Stimulated activated memory B cell treated with anti-CD40 and anti-IgM and Interleukin-4, amounts not matched to agents 10 μg/mL and 1 μg/mL and 100 μg/mL, for 72 hours (primary cell): ENCODE results near the gene TMPRSS6.

Source experiments
- ATAC-seq: fragments of 150-1000 bp; cut with Tn5 transposase; 2 replicates; pipeline ENCODE4 v1.10.0; 2021
- H3K27ac Mint-ChIP-seq: one replicate; pipeline ENCODE4 v1.8.0; 2022; ENCODE audit warnings: mild to moderate bottlenecking, mixed read lengths
- H3K27me3 Mint-ChIP-seq: one replicate; pipeline ENCODE4 v1.8.0; 2022; ENCODE audit warnings: mixed read lengths
- H3K36me3 Mint-ChIP-seq: one replicate; pipeline ENCODE4 v1.8.0; 2022; ENCODE audit warnings: mixed read lengths
- H3K4me1 Mint-ChIP-seq: one replicate; pipeline ENCODE4 v1.8.0; 2022; ENCODE audit warnings: mixed read lengths
- H3K4me3 Mint-ChIP-seq: one replicate; pipeline ENCODE4 v1.8.0; 2022; ENCODE audit warnings: mild to moderate bottlenecking, moderate library complexity, mixed read lengths
- H3K9me3 Mint-ChIP-seq: one replicate; pipeline ENCODE4 v1.8.0; 2022; ENCODE audit warnings: mixed read lengths

The TMPRSS6 gene

DNA sequence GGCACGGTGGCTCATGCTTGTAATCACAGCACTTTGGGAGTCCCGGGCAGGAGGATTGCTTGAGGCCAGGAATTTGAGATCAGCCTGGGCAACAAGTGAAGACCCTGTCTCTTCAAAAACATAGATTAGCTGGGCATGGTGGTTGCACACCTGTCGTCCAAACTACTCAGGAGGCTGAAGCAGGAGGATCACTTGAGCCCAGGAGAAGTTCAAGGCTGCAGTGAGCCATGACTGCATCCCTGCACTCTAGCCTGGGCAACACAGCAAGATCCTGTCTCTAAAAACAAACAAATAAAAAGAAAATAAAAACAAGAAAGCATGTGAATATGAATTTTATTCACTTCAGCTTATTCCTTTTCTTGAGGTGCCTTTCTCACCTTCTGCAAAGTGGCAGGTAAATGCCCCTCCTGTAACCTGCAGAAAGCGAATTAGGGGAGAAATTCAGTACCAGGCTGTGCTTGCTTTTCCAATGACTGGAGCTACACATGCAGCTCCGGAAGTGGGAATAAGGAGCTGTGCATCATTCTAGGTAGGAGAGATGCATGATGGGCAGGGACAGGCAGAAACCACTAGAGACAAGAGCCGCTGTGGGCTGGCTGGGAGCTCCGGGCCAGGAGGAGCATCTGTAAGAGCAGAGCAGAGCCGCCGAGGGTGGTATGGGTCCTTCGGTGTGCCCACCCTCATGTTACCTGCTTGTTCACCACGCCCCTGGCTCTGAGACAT is 72.7 kb downstream of the TMPRSS6 start:
- no peak overlapping the region for H3K27ac Mint-ChIP-seq
- H3K9me3 Mint-ChIP-seq, result no peaks in the 10 kb centered on the region
- peaks cover 55% of the 10 kb centered on the region for H3K27me3 Mint-ChIP-seq
- no peaks in the 10 kb centered on the region for H3K36me3 Mint-ChIP-seq
- no peak for ATAC-seq
- no peaks in the 10 kb centered on the region for H3K4me1 Mint-ChIP-seq
- H3K4me3 Mint-ChIP-seq, result no peak overlapping the region

DNA sequence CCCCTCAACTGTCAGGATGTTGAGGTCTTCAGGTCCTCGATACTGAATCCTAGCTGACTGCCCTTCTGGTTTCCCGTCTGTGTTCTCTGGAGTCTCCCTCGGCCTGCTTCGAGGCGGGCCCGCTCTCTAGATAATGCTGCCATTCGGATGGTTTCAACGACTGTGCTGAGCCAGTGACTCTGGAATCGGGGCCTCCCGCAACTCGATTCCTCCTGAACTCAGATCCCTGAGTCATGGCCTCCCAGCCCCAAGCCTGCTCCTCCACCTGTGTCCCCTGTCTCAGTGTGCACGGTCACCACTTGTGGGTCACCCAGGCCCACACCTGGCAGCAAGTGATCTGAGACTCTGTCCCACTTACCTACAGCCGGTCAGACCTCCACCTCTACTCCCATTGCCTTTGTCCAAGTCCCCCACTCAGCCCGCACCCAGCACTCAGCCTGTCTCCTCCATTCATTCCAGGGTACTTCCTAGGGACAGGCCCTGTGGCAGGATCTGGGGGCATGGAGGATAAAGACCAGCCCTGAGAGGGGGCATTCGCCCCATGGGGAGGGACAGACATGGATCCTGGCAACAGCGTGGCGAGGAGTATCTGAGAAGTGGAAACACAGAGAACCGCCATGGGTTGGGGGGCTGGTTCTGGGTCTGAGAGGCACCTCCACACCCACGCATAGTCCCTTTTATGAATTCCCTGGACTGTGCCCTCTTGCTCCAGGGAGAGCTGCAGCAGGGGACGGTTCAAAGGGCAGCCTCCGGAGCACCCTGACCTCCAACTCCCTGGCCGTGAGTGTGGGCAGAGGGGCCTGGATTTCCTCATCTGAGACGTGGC is 75.7 kb downstream of the TMPRSS6 start:
- H3K9me3 Mint-ChIP-seq, result no peaks in the 10 kb centered on the region
- peaks cover 41% of the 10 kb centered on the region for H3K27me3 Mint-ChIP-seq
- no peak overlapping the region for H3K27ac Mint-ChIP-seq
- no peak overlapping the region for H3K4me3 Mint-ChIP-seq
- ATAC-seq, result peak; percentile 17
- no peaks in the 10 kb centered on the region for H3K36me3 Mint-ChIP-seq
- H3K4me1 Mint-ChIP-seq, result no peaks in the 10 kb centered on the region

DNA sequence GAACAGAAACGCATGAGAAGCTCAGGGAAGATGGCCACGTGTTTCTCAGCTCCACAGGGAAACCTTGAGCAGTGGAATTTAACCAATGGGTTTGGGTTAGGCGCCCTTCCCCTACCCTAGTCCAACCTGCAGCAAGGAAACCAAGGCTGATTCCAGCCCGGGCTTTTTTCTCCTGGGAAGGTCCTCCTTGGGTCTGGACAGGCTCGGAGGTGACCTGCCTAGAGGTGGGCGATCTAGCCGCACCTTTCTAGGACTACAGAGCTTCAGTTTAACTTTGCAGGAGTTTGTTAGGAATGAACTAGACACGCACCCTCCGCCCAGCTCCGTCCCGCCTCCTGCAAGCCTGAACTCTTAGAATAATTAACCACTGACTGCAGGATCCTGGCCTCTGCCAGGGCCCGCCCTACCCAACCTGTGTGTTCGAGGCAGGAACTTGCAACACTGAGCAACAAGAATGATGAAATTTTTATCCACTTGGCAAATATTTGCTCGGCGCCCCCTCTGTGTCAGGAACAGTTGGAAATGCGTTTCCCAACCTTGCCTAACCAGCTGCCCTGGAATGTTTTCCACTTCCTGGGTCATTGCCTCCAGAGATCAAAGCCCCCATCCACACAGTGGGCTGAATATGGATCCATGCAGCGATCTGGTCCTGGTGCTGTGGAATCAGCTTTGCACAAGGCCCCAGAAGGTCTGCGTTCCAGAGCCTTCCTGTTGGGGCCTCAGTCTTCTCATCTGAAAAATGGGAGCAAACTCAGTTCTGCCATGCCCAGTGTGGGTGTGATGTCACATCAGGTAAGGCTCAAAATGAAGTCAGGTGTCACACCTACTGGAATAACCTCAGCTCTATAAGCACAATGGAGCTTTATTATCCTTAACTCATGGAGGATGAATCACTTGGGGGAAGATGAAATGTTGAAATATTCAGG is 76.7 kb downstream of the TMPRSS6 start:
- H3K36me3 Mint-ChIP-seq, result no peaks in the 10 kb centered on the region
- no peak overlapping the region for H3K4me3 Mint-ChIP-seq
- H3K27me3 Mint-ChIP-seq, result peaks cover 39% of the 10 kb centered on the region
- ATAC-seq, result no peak
- H3K27ac Mint-ChIP-seq, result no peak overlapping the region
- H3K4me1 Mint-ChIP-seq, result no peaks in the 10 kb centered on the region
- H3K9me3 Mint-ChIP-seq, result no peaks in the 10 kb centered on the region

DNA sequence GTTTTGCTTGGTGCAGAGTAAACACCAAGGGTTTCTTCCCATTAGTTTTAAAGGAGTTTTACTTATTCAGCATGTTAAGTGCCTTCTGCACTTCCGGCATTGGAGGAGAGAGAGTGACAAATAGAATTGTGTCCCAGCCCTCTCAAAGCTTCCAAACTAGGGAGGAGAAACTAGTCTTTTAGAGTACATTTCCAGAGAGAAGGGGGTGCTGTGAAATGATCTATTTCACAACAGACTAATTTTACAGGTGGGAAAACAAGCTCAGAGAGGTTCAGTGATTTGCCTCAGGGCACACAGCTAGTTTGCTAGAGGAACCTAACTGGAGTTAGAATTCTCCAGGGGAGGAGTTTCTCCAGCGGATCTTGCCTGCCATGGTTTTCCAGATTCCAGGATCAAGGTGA is 77.4 kb downstream of the TMPRSS6 start:
- no peak for ATAC-seq
- Mint-ChIP-seq H3K9me3 (no peaks in the 10 kb centered on the region), H3K27me3 (peaks cover 33% of the 10 kb centered on the region), H3K4me1 (no peaks in the 10 kb centered on the region), H3K4me3 (no peak overlapping the region), H3K36me3 (no peaks in the 10 kb centered on the region), H3K27ac (no peak overlapping the region)

DNA sequence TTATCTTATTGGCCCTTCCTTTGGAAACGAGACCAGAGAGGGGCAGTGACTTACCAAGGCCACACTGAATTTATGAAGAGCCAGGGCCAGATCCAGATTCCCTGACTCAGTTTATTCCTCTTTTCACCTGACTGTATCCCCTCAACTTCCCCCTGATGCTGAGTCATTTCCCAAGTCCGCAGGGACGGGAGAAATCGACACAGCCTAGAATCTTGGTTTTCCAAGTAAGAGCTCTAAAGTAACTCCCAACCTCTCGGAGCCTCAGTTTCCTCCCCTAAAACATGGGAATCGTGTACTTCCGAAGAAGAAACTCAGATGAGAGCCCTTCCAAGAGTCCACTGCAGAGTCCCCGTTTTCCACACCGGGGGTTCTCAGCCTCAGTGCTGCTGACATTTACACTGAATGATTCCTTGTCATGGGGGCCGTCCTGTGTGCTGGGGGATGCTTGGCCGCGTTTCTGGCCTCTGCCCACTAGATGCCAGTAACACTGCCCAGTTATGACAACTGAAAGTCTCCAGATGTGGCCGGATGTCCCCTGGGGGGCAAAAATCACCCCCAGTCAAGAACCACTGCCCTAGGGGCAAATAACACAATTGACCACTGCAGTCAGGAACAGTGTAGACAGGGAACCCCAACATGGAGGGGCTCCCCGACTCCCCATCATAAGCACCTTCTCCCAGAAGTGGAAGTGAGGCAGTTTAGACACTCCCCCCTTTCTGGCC is 78.8 kb downstream of the TMPRSS6 start:
- no peak overlapping the region for H3K27ac Mint-ChIP-seq
- no peaks in the 10 kb centered on the region for H3K4me1 Mint-ChIP-seq
- no peak overlapping the region for H3K4me3 Mint-ChIP-seq
- H3K9me3 Mint-ChIP-seq, result no peaks in the 10 kb centered on the region
- ATAC-seq, result no peak
- H3K36me3 Mint-ChIP-seq, result no peaks in the 10 kb centered on the region
- peaks cover 24% of the 10 kb centered on the region for H3K27me3 Mint-ChIP-seq

DNA sequence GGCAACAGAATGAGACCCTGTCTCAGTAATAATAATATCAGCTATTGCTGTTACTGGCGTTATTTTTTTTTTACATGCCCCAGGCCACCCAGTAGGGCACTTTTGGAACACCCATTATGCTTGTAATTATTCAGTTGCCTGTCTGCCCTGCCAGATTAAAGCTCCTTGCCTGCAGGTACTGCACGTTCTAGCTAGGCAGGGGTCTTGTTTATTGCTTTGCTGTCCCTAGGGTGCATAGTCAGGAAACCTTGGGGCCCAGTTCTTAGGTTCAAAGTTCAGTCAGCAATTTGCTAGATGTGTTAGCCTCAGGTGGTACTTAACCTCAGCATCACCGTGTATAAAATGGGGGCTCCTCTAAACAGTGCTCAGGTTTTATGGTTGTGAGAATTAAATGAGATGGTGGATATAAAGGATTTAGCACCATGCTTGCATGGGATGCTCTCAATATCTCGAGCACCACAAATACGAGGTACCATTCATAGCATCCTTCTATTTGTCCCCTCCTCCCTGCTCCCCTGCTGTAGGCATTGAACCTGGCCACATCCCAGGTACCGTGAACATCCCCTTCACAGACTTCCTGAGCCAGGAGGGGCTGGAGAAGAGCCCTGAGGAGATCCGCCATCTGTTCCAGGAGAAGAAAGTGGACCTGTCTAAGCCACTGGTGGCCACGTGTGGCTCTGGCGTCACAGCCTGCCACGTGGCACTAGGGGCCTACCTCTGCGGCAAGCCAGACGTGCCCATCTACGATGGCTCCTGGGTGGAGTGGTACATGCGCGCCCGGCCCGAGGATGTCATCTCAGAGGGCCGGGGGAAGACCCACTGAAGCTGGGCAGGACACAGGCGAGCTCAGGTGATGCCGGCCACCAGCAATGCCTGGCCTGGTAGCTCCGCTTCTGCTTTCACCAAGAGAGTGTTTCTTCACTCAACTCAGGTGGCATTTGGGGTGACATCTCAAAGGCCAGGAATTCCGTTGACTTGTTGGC is 80.5 kb downstream of the TMPRSS6 start:
- Mint-ChIP-seq H3K4me3 (no peak overlapping the region), H3K4me1 (peaks cover 5% of the 10 kb centered on the region), H3K27me3 (peaks cover 6% of the 10 kb centered on the region)

DNA sequence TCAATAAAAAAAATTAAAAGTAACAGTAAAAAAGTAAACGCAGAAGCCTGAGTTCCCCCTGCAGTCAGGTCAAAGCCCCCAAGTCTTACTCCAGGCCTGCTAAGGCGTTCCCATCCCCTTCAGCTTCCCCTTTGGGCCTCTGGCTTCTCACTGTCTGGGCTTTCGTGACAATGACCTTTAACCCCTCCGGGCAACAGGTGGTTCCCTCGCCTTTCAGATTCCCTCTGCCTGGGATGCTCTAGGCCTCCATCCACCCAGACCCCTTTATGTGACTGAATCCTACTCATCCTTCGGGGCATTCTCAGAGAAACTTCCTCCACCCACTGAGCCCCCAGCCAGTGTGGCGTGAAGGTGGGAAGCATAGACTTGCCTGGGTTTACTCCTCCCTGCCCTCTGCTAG is 82.0 kb downstream of the TMPRSS6 start:
- no peak for ATAC-seq
- Mint-ChIP-seq H3K9me3 (no peaks in the 10 kb centered on the region), H3K27me3 (no peaks in the 10 kb centered on the region), H3K36me3 (peaks cover 8% of the 10 kb centered on the region), H3K27ac (no peak overlapping the region), H3K4me3 (no peak overlapping the region), H3K4me1 (peaks cover 5% of the 10 kb centered on the region)

More for the DNA sequence above, 80.5 kb downstream of the TMPRSS6 start:
- ATAC-seq, result no peak
- Mint-ChIP-seq H3K36me3 (peaks cover 8% of the 10 kb centered on the region), H3K27ac (no peak overlapping the region), H3K9me3 (no peaks in the 10 kb centered on the region)

DNA sequence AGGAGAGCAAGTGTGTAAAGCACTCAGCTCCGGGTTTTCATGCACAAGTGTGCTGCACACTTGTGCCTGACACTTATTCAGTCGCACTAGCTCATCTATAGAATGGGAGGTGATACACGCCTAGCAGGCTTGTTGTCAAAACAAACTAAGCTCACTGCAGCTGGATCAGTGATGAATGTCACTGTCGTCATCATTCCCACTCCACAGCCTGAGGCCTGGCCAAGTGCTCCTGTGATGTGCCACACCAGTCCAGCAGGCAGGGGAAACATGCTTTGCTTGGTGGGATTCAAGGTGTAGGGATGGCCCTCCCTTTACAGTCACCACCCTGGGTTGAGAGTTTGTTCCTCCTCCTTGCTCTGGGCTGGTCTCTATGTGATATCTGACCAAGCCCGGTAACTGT is 83.2 kb downstream of the TMPRSS6 start:
- H3K9me3 Mint-ChIP-seq, result no peaks in the 10 kb centered on the region
- H3K4me3 Mint-ChIP-seq, result no peak overlapping the region
- H3K4me1 Mint-ChIP-seq, result peaks cover 14% of the 10 kb centered on the region
- H3K36me3 Mint-ChIP-seq, result peaks cover 8% of the 10 kb centered on the region
- no peak for ATAC-seq
- H3K27me3 Mint-ChIP-seq, result no peaks in the 10 kb centered on the region
- no peak overlapping the region for H3K27ac Mint-ChIP-seq

DNA sequence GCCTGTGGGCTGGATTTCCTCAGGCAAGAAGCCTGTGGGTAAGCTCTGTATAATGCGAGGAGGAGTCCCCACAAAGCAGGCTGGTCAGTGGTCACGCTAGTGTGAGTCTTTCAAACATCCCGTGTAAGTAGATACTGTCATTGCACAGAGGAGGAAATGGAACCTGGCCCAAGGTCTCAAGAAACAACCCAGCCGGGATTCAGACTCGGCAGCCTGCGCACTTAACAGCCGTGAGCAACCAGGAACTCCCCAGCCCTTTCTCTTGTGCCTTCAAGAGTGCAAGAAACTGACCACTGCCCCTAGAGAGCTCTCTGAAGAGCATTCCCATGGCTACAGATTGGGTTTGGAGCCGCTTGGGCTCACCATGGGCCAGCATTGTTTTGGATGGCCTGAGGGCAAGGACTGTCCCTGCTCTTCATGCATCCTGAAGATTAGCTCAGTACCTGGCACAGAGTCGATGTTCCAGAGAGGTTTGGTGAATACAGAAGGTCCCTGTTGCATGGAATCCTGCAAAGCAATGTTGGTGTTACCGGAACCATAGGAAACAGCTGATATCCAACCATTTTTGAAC is 83.9 kb downstream of the TMPRSS6 start:
- peaks cover 8% of the 10 kb centered on the region for H3K36me3 Mint-ChIP-seq
- no peaks in the 10 kb centered on the region for H3K9me3 Mint-ChIP-seq
- H3K27me3 Mint-ChIP-seq, result no peaks in the 10 kb centered on the region

DNA sequence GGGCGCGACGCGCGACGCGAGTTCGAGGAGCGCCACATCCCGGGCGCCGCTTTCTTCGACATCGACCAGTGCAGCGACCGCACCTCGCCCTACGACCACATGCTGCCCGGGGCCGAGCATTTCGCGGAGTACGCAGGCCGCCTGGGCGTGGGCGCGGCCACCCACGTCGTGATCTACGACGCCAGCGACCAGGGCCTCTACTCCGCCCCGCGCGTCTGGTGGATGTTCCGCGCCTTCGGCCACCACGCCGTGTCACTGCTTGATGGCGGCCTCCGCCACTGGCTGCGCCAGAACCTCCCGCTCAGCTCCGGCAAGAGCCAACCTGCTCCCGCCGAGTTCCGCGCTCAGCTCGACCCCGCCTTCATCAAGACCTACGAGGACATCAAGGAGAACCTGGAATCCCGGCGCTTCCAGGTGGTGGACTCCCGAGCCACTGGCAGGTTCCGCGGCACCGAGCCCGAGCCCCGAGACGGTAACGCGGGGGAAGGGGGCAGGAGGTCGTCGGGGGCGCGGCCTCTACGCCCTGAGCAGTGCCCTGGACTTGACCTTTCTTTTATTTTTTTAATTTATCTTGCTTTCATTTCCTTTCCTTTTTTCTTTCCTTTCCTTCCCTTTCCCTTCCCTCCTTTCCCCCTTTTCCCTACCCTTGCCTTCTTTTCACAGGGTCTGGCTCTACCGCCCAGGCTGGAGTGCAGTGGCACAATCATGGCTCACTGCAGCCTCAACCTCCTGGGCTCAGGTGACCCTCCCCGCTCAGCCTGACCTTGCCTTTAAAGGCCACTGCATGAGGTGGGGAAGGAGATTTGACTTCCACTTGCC is 85.0 kb downstream of the TMPRSS6 start:
- Mint-ChIP-seq H3K9me3 (no peaks in the 10 kb centered on the region), H3K36me3 (peaks cover 8% of the 10 kb centered on the region), H3K27ac (no peak overlapping the region), H3K27me3 (no peaks in the 10 kb centered on the region), H3K4me3 (no peak overlapping the region), H3K4me1 (peaks cover 22% of the 10 kb centered on the region)
- no peak for ATAC-seq

More for the DNA sequence above, 83.9 kb downstream of the TMPRSS6 start:
- no peak overlapping the region for H3K4me3 Mint-ChIP-seq
- no peak for ATAC-seq
- peaks cover 15% of the 10 kb centered on the region for H3K4me1 Mint-ChIP-seq
- no peak overlapping the region for H3K27ac Mint-ChIP-seq

DNA sequence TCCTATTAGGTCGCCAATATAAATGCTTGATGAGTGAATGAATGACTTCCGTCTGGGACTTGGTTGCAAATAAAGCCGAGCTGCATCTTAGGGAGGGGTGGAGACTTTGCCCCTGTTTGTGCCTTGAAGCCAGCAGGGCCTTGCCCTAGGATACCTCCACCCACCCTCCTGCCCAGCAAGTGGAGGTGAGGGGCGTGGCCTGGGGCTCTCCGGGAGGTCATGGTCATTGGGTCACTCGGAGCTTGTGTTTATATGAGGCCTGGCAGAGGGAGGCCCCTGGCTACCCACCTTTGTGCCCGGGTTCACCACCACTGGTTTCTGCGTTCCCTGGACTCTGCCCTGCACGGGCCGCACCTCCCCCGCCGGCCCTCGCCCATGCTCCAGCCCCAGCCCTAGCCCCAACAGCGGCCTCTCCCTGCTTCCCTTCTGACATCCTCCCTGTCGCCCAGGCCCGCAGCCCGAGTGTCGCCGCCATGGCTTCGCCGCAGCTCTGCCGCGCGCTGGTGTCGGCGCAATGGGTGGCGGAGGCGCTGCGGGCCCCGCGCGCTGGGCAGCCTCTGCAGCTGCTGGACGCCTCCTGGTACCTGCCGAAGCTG is 85.7 kb downstream of the TMPRSS6 start:
- no peak for ATAC-seq
- H3K27ac Mint-ChIP-seq, result no peak overlapping the region
- H3K9me3 Mint-ChIP-seq, result no peaks in the 10 kb centered on the region
- H3K4me1 Mint-ChIP-seq, result peaks cover 22% of the 10 kb centered on the region
- no peaks in the 10 kb centered on the region for H3K27me3 Mint-ChIP-seq
- peaks cover 8% of the 10 kb centered on the region for H3K36me3 Mint-ChIP-seq
- H3K4me3 Mint-ChIP-seq, result no peak overlapping the region

DNA sequence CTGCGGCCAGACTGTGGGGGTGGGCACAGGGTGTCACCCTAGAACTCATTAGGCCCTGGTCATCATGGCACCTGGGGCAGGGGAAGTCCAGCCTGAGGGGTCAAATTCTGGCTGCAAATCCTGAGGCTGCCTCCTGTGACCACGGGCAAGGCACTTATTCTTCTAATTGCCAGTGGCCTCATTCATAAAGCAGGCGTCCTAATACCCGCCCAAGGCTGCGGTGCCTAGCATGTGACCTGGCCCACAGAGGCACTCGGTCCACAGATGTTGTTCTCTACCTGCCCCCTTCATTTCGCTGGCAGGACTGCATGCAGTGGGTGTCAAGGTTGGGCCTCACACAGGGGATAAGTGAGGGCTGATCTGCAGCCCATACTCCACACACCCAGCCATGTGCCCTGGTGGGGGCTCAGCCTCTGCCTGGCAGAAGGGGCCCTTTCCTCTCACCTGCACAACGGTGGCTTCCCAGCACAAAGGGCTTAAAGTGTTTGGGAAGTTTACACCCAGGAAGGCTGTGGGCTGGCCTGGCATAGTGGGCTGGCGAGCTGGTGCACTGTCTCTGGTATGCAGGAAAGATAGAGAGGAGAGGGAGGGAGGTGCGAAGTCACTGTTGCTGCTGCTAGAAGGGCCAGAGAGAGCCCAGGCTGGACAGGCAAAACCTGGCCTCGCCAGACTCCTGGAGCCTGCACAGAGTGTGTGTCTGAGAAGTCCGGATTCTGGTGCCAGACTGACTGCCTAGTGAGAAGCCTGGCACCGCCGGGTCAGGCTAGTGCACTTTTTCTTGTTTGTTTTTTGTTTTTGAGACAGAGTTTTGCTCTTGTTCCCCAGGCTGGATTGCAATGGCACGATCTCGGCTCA is 86.8 kb downstream of the TMPRSS6 start:
- Mint-ChIP-seq H3K4me3 (no peak overlapping the region), H3K27me3 (no peaks in the 10 kb centered on the region), H3K36me3 (peaks cover 8% of the 10 kb centered on the region), H3K9me3 (no peaks in the 10 kb centered on the region), H3K27ac (no peak overlapping the region), H3K4me1 (peaks cover 29% of the 10 kb centered on the region)
- no peak for ATAC-seq
